Lower leg skin (tissue), 4 donors: Measurements from ENCODE around the gene TMEM164. TPM values are rescaled to one million over a fixed set of nuclear protein-coding genes. Genes with fewer than 3 reads are reported as not detected.

ENCODE experiments used
- DNase-seq, 2 donors: peaks; one replicate each; pipeline ENCODE4 v3.0.0-alpha.2; 2019; ENCODE audit warnings: low spot score in 2 of 2
- H3K4me3 ChIP-seq: fragments of 200-600 bp; sonication (generic); 2 replicates; pipeline ENCODE4 v1.5.1; 2017; ENCODE audit warnings: mild to moderate bottlenecking, low read depth; ENCODE audit not compliant: poor library complexity, severe bottlenecking
- CTCF ChIP-seq, 3 donors: fragments of 450-650 bp; IDR thresholded peaks; one replicate each; pipeline ENCODE4 v1.5.1; 2016; ENCODE audit warnings: antibody characterized with exemption in 3 of 3, mild to moderate bottlenecking in 3 of 3, moderate library complexity in 2 of 3
- POLR2A ChIP-seq, 2 donors: fragments of 450-650 bp; IDR thresholded peaks; one replicate each; pipeline ENCODE4 v1.6.1; 2016 to 2017; ENCODE audit warnings: antibody characterized with exemption in 2 of 2, mild to moderate bottlenecking in 1 of 2, moderate library complexity in 1 of 2
- WGBS, 2 donors: methylation state at CpG; one replicate each; pipeline ENCODE4 v1.1.5; 2018; 5-methylcytosine and 5-hydroxymethylcytosine counted together
- intact Hi-C: fragments of 100-400 bp; cut with DNase I; formaldehyde crosslinking; loops from one replicate; pipeline ENCODE4 v1.15.0; 2023; ENCODE audit warnings: low total_unique reads
- total RNA-seq, 4 donors: library from RNA; depleted of rRNA; stranded (reverse); fragments of >200 nt; gene quantifications; one replicate each; pipeline ENCODE4 v1.1.0, GENCODE V29; 2016

The TMEM164 gene
- total RNA-seq, 4 donors from 2014 or later = 39.4 to 73.2 (median 60.8) TPM

- intact Hi-C loops = no loop called here
- WGBS, 2 donors = 85 to 88% methylated on average over 5 of the region's 5 CpGs
- TF ChIP-seq CTCF (IDR thresholded peaks at IDR 0.05) = no peak
- no peak for TF ChIP-seq POLR2A (IDR thresholded peaks at IDR 0.05)
- H3K4me3 ChIP-seq = no peak overlapping the region
- DNase-seq = no peak
These were observed 175.4 kb downstream of the TMEM164 start for GRCh38 chrX:110178179-110178865.

- WGBS, 2 donors = 50 to 71% methylated on average over 4 to 5 of the region's 5 CpGs
- no peak overlapping the region for H3K4me3 ChIP-seq
- intact Hi-C loops = no loop called here
- TF ChIP-seq POLR2A (IDR thresholded peaks at IDR 0.05) (no peak), CTCF (IDR thresholded peaks at IDR 0.05) (no peak)
- DNase-seq = no peak
These were observed 177.4 kb downstream of the TMEM164 start for GRCh38 chrX:110180176-110180927.

- no peak for DNase-seq
These were observed 178.0 kb downstream of the TMEM164 start for GRCh38 chrX:110180928-110181310.

GRCh38 chrX:110181459-110182137 is 178.7 kb downstream of the TMEM164 start:
- H3K4me3 ChIP-seq = no peak overlapping the region
- no peak for TF ChIP-seq POLR2A (IDR thresholded peaks at IDR 0.05)
- no peak for TF ChIP-seq CTCF (IDR thresholded peaks at IDR 0.05)
- intact Hi-C loops = no loop called here
- no peak for DNase-seq
- WGBS, 2 donors = 67 to 81% methylated on average over 2 of the region's 2 CpGs

More at GRCh38 chrX:110180928-110181310, 178.0 kb downstream of the TMEM164 start:
- intact Hi-C loops = no loop called here
- TF ChIP-seq CTCF (IDR thresholded peaks at IDR 0.05) (no peak), POLR2A (IDR thresholded peaks at IDR 0.05) (no peak)
- 39 to 53% methylated on average over 6 of the region's 6 CpGs for WGBS, 2 donors
- no peak overlapping the region for H3K4me3 ChIP-seq

GRCh38 chrX:110182362-110182761 is 179.4 kb downstream of the TMEM164 start:
- TF ChIP-seq POLR2A (IDR thresholded peaks at IDR 0.05) (no peak), CTCF (IDR thresholded peaks at IDR 0.05) (no peak)
- intact Hi-C loops = no loop called here
- WGBS, 2 donors = 76 to 91% methylated on average over 1 of the region's 1 CpG
- DNase-seq = no peak
- H3K4me3 ChIP-seq = no peak overlapping the region
